Measurements from ENCODE around the gene CHURC1.

Gene CHURC1

DNA sequence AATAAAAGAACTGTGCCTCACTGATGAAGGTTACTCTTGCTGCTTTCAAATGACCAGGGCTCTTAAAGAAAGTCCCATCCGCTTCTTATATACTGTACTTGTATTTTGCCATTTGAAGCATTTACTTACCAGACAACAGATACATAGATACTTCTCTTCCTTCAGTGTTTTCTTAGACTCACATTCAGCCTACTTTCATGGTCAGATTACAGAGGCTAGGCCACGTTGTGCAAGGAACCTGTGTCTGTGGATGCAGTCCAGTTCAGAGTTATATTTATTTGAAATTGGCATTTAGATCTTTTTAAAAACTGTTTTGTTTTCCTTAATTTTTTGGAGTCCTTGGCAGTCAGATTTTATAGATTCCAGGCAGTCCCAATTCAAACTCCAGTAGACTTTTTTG lies 6.2 kb downstream of the CHURC1 start:
- Histone ChIP-seq H3K4me3 (ENCODE audit: low read length) (no peak overlapping the region), H3K4me1 (ENCODE audit: control insufficient read depth, low read length) (peaks cover 8% of the 10 kb centered on the region), H3K36me3 (ENCODE audit: control insufficient read depth, low read length) (peaks cover 59% of the 10 kb centered on the region), H3K79me2 (ENCODE audit: control insufficient read depth, low read length) (peaks cover 73% of the 10 kb centered on the region), H3K9me3 (ENCODE audit: control insufficient read depth, insufficient read depth, low read length) (no peaks in the 10 kb centered on the region), H3K4me2 (ENCODE audit: low read length) (no peak overlapping the region), H3K9me2 (replicated peaks; ENCODE audit: control insufficient read depth, low read length) (no peaks in the 10 kb centered on the region), H3K27me3 (ENCODE audit: control insufficient read depth, low read length) (no peaks in the 10 kb centered on the region), H3F3A (ENCODE audit: control insufficient read depth, insufficient read depth) (no peaks in the 10 kb centered on the region; the same call in 1 of the 2 replicates), H4K20me1 (ENCODE audit: control insufficient read depth, insufficient read depth, low read depth, low read length) (peaks cover 11% of the 10 kb centered on the region), H3K27ac (ENCODE audit: low read depth, low read length) (no peak overlapping the region)
- TF ChIP-seq EZH2phosphoT487 (IDR thresholded peaks at IDR 0.05; ENCODE audit: borderline replicate concordance, low read length) = no peak
- TF ChIP-seq, protein P1, sequence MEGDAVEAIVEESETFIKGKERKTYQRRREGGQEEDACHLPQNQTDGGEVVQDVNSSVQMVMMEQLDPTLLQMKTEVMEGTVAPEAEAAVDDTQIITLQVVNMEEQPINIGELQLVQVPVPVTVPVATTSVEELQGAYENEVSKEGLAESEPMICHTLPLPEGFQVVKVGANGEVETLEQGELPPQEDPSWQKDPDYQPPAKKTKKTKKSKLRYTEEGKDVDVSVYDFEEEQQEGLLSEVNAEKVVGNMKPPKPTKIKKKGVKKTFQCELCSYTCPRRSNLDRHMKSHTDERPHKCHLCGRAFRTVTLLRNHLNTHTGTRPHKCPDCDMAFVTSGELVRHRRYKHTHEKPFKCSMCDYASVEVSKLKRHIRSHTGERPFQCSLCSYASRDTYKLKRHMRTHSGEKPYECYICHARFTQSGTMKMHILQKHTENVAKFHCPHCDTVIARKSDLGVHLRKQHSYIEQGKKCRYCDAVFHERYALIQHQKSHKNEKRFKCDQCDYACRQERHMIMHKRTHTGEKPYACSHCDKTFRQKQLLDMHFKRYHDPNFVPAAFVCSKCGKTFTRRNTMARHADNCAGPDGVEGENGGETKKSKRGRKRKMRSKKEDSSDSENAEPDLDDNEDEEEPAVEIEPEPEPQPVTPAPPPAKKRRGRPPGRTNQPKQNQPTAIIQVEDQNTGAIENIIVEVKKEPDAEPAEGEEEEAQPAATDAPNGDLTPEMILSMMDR (IDR thresholded peaks at IDR 0.05; ENCODE audit: low read depth, low read length, poor library complexity, severe bottlenecking) = no peak

DNA sequence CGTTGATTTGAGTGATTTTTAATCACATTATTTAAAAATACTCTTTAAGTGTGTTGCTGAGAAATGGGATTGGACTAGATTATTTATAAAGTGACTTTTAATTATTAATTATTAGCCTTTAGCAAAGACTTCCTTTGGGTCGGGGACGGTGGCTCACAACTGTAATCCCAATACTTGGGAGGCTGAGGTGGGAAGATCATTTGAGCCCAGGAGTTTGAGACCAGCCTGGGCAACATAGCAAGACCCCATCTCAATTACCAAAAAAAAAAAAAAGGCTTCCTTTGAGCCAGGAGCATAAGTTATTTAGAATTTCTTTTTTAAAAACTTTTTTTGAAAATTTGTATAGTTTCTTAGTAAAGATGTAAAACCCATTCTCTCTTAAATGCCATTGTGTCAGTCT lies 8.8 kb downstream of the CHURC1 start:
- no peak for TF ChIP-seq EZH2phosphoT487 (IDR thresholded peaks at IDR 0.05; ENCODE audit: borderline replicate concordance, low read length)
- Histone ChIP-seq H3K79me2 (ENCODE audit: control insufficient read depth, low read length) (peaks cover 53% of the 10 kb centered on the region), H3F3A (ENCODE audit: control insufficient read depth, insufficient read depth) (no peaks in the 10 kb centered on the region; the same call in 1 of the 2 replicates), H3K9me2 (replicated peaks; ENCODE audit: control insufficient read depth, low read length) (no peaks in the 10 kb centered on the region), H4K20me1 (ENCODE audit: control insufficient read depth, insufficient read depth, low read depth, low read length) (peaks cover 5% of the 10 kb centered on the region), H3K4me1 (ENCODE audit: control insufficient read depth, low read length) (peaks cover 13% of the 10 kb centered on the region), H3K9me3 (ENCODE audit: control insufficient read depth, insufficient read depth, low read length) (no peaks in the 10 kb centered on the region), H3K27ac (ENCODE audit: low read depth, low read length) (no peak overlapping the region), H3K4me3 (ENCODE audit: low read length) (no peak overlapping the region), H3K4me2 (ENCODE audit: low read length) (no peak overlapping the region), H3K27me3 (ENCODE audit: control insufficient read depth, low read length) (no peaks in the 10 kb centered on the region), H3K36me3 (ENCODE audit: control insufficient read depth, low read length) (peaks cover 64% of the 10 kb centered on the region)

DNA sequence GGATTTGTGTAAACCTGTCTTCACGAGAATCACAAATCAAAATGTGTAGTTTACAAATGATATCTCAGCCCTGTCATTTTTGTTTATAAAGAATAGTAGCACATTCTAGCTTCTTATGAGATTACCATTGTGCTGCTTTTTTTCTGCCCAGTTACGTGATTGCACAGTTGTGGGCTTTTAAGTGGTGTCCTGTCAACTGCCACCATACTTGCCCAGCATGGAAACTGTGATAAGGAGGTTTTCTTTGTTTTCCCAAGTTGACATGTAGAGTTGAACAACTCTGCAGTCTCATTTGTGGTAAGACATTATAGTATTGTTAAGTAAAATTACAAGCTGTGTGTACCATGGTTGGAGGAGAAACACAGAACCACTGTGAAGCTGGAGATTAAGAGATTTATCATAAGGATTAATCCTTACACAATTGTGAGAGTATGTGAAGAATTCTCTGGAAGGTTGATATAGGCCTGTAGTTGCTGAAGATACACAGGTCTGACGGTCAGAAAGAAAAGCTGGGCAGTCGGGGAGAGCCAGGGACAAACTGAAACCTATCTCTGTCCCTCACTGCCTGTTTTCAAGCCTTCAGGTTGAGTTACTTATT lies 12.2 kb downstream of the CHURC1 start:
- no peaks in the 10 kb centered on the region for H3K27me3 ChIP-seq (ENCODE audit: control insufficient read depth, low read length)
- TF ChIP-seq, protein P1 (IDR thresholded peaks at IDR 0.05; ENCODE audit: low read depth, low read length, poor library complexity, severe bottlenecking) = no peak
- no peak for TF ChIP-seq EZH2phosphoT487 (IDR thresholded peaks at IDR 0.05; ENCODE audit: borderline replicate concordance, low read length)
- peaks cover 4% of the 10 kb centered on the region; the same call in 1 of the 2 replicates for H4K20me1 ChIP-seq (ENCODE audit: control insufficient read depth, insufficient read depth, low read depth, low read length)
- H3K9me2 ChIP-seq (replicated peaks; ENCODE audit: control insufficient read depth, low read length) = no peaks in the 10 kb centered on the region
- H3K4me2 ChIP-seq (ENCODE audit: low read length) = no peak overlapping the region
- no peak overlapping the region for H3K27ac ChIP-seq (ENCODE audit: low read depth, low read length)
- H3K4me3 ChIP-seq (ENCODE audit: low read length) = no peak overlapping the region
- peaks cover 23% of the 10 kb centered on the region for H3K4me1 ChIP-seq (ENCODE audit: control insufficient read depth, low read length)
- peaks cover 29% of the 10 kb centered on the region for H3K79me2 ChIP-seq (ENCODE audit: control insufficient read depth, low read length)
- peaks cover 79% of the 10 kb centered on the region for H3K36me3 ChIP-seq (ENCODE audit: control insufficient read depth, low read length)
- H3K9me3 ChIP-seq (ENCODE audit: control insufficient read depth, insufficient read depth, low read length) = no peaks in the 10 kb centered on the region
- no peaks in the 10 kb centered on the region; the same call in 1 of the 2 replicates for H3F3A ChIP-seq (ENCODE audit: control insufficient read depth, insufficient read depth)

DNA sequence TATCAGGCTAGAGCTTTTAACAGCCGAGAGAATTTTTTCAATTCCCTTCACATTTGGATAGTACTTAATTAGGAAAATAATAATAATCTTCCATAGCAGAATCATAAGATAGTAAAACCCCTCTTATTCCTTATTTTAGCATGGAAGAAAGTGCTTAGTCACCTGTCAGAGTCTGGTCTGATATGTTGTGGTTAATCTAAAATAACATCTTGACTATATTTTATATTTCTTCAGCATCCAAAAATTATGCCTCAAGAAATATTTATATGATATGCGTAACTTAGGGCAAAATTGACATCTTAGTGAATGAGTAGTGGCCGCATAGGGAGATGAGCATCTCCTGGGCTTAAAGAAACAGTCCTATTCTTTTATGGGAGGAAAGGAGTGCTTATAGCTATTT lies 12.8 kb downstream of the CHURC1 start:
- peaks cover 82% of the 10 kb centered on the region for H3K36me3 ChIP-seq (ENCODE audit: control insufficient read depth, low read length)
- H3K4me3 ChIP-seq (ENCODE audit: low read length) = no peak overlapping the region
- no peaks in the 10 kb centered on the region for H3K27me3 ChIP-seq (ENCODE audit: control insufficient read depth, low read length)
- H3F3A ChIP-seq (ENCODE audit: control insufficient read depth, insufficient read depth) = no peaks in the 10 kb centered on the region; the same call in 1 of the 2 replicates
- no peaks in the 10 kb centered on the region for H4K20me1 ChIP-seq (ENCODE audit: control insufficient read depth, insufficient read depth, low read depth, low read length)
- H3K27ac ChIP-seq (ENCODE audit: low read depth, low read length) = no peak overlapping the region
- no peak overlapping the region for H3K4me2 ChIP-seq (ENCODE audit: low read length)
- H3K79me2 ChIP-seq (ENCODE audit: control insufficient read depth, low read length) = peaks cover 23% of the 10 kb centered on the region
- TF ChIP-seq EZH2phosphoT487 (IDR thresholded peaks at IDR 0.05; ENCODE audit: borderline replicate concordance, low read length) = no peak
- TF ChIP-seq, protein P1 (IDR thresholded peaks at IDR 0.05; ENCODE audit: low read depth, low read length, poor library complexity, severe bottlenecking) = no peak
- H3K4me1 ChIP-seq (ENCODE audit: control insufficient read depth, low read length) = peaks cover 23% of the 10 kb centered on the region
- H3K9me2 ChIP-seq (replicated peaks; ENCODE audit: control insufficient read depth, low read length) = no peaks in the 10 kb centered on the region
- no peaks in the 10 kb centered on the region for H3K9me3 ChIP-seq (ENCODE audit: control insufficient read depth, insufficient read depth, low read length)

Data from DOHH2 (cell line).